ENCODE measurements around the gene CARD8. TPM values are rescaled to one million over a fixed set of nuclear protein-coding genes. Genes with fewer than 3 reads are reported as not detected.

The CARD8 gene
- total and polyA plus RNA-seq, 2 of the 8 experiments (the other 6 are each of a cell fraction or from before 2014, with no cell fraction given) = 8.9 to 24.4 TPM

GRCh38 chr19:48296963-48297734 lies 41.4 kb upstream of the CARD8 start:
- Histone ChIP-seq H2BK5ac (ENCODE audit: low read depth, low read length) (peak overlapping the region; percentile 68; the same call in 1 of the 2 replicates), H4K20me1 (replicated peaks in 1 of 2; ENCODE audit: control insufficient read depth in 1 of 2, insufficient read depth in 2 of 2, low read length in 2 of 2) (no peaks in the 10 kb centered on the region), H3K9me3 (ENCODE audit: insufficient read depth in 2 of 2, low read depth in 1 of 2, low read length in 1 of 2) (no peaks in the 10 kb centered on the region), H3K27me3 (replicated peaks in 1 of 4; ENCODE audit: control insufficient read depth in 3 of 4, extremely low read depth in 1 of 4, insufficient read depth in 3 of 4, low read length in 3 of 4) (no peaks in the 10 kb centered on the region), H3K18ac (ENCODE audit: extremely low read depth, low read length) (peak overlapping the region; percentile 62), H2BK120ac (replicated peaks; ENCODE audit: low read depth, low read length) (peak overlapping the region; percentile 92), H3K36me3 (ENCODE audit: control insufficient read depth in 2 of 4, insufficient read depth in 4 of 4, low read length in 3 of 4) (no peaks in the 10 kb centered on the region), H3K4me1 (replicated peaks in 1 of 4; ENCODE audit: control insufficient read depth in 3 of 4, insufficient read depth in 4 of 4, low read length in 3 of 4) (peaks cover 0 to 14% (median under 1%) of the 10 kb centered on the region in 4 experiments; a peak in 3 of 7 replicates), H3K23ac (ENCODE audit: insufficient read length) (no peak overlapping the region), H4K8ac (ENCODE audit: extremely low read depth, insufficient read depth, low read length) (peak overlapping the region; percentile 74), H3K79me2 (ENCODE audit: control insufficient read depth in 1 of 2, insufficient read depth in 2 of 2, low read length in 2 of 2) (no peaks in the 10 kb centered on the region), H4K91ac (replicated peaks; ENCODE audit: insufficient read length, low read length) (peak overlapping the region; percentile 96), H3K4ac (replicated peaks; ENCODE audit: insufficient read length, low read depth, low read length) (peak overlapping the region; percentile 81), H3K79me1 (ENCODE audit: low read depth, low read length) (no peaks in the 10 kb centered on the region), H2AFZ (ENCODE audit: low read length) (no peak overlapping the region), H3K4me3 (ENCODE audit: extremely low read depth in 1 of 4, insufficient read depth in 2 of 4, low read depth in 3 of 4, low read length in 4 of 4) (no peak overlapping the region), H2AK5ac (ENCODE audit: low read depth, low read length) (no peak overlapping the region), H3K23me2 (ENCODE audit: low read depth, low read length) (peaks cover 3% of the 10 kb centered on the region; the same call in 1 of the 2 replicates), H3K4me2 (ENCODE audit: insufficient read depth in 1 of 2, low read depth in 2 of 2, low read length in 2 of 2) (no peak overlapping the region), H2BK15ac (ENCODE audit: low read length) (peak overlapping the region; percentile 36; the same call in 1 of the 2 replicates), H3K9ac (replicated peaks in 1 of 4; ENCODE audit: extremely low read depth in 1 of 4, low read depth in 3 of 4, low read length in 3 of 4) (no peak overlapping the region), H4K5ac (ENCODE audit: insufficient read length, low read depth, low read length) (peak overlapping the region; percentile 58), H3K56ac (replicated peaks; ENCODE audit: insufficient read length, low read depth, low read length) (no peak overlapping the region), H3K27ac (ENCODE audit: low read depth, low read length) (no peak overlapping the region), H3K14ac (ENCODE audit: insufficient read length) (no peak overlapping the region), H2BK20ac (ENCODE audit: low read length) (no peak overlapping the region), H2BK12ac (ENCODE audit: low read depth, low read length) (peak overlapping the region; percentile 93; the same call in 1 of the 2 replicates)
- ChIA-PET POLR2A (ENCODE audit: partially characterized antibody) (interaction anchor here (0.7 to 3.1 kb wide), 3 partner anchors 9 to 25 kb away, joined by 3 to 19 read pairs (median 3); no protein-coding TSS in a partner anchor), CTCF (ENCODE audit: partially characterized antibody) (interaction anchor here (0.5 to 2.5 kb wide), 10 partner anchors 10 to 283 kb away, joined by 3 to 10 read pairs (median 4); no protein-coding TSS in a partner anchor)
- DNase-seq (ENCODE audit: low read depth in 1 of 2, low spot score in 2 of 2) (peak in 1 of 2 experiments; percentile 60), FAIRE-seq (no peak)
- TF ChIP-seq E2F6 (IDR thresholded peaks at IDR 0.05) (0 out of 2 replicates have a peak, but pooled peaks have one; percentile 17), ZNF274 (IDR thresholded peaks at IDR 0.05; ENCODE audit: borderline replicate concordance, extremely low read depth, low read length) (no peak), CTCF (IDR thresholded peaks at IDR 0.05; ENCODE audit: control extremely low read depth in 1 of 3, insufficient read depth in 1 of 3, low read depth in 1 of 3, low read length in 3 of 3) (peak; percentile 1 to 18 (median 13); a peak in 2 of 4 replicates), RAD21 (IDR thresholded peaks at IDR 0.05 in 1 of 2, conservative IDR thresholded peaks at IDR 0.05 in 1 of 2; ENCODE audit: low read depth in 2 of 2, low read length in 2 of 2) (0 out of 4 replicates have a peak, but pooled peaks have one; percentile 9 to 20)
- WGBS, 2 experiments (ENCODE audit: extremely low coverage in 1 of 2, insufficient coverage in 1 of 2, insufficient read length in 1 of 2, insufficient replicate concordance in 2 of 2, low coverage in 1 of 2, low lambda C conversion rate in 2 of 2, missing lambda C conversion rate in 1 of 2) = 89% methylated on average over 42 of the region's 42 CpGs; no CpG with 5 or more reads in 1 of the 2 experiments

Data from H1 (cell line).